Left renal cortex interstitium (tissue), 4 donors: ENCODE measurements around the gene NELL1. TPM values are rescaled to one million over a fixed set of nuclear protein-coding genes. Genes with fewer than 3 reads are reported as not detected.

Experiments used
- DNase-seq, 4 donors: peaks; one replicate each; pipeline ENCODE4 v3.0.0-alpha.2; 2013; ENCODE audit warnings: low read depth in 4 of 4, low spot score in 2 of 4, missing footprints in 1 of 4
- polyA plus RNA-seq, 4 donors: library from polyadenylated mRNA; unstranded; fragments of 120-200 nt; gene quantifications; one replicate each; pipeline ENCODE4 v1.2.1, GENCODE V29; 2013; ENCODE audit not compliant: insufficient read length in 4 of 4

Gene NELL1
- polyA plus RNA-seq, 4 donors = 1.5 to 4.4 (median 2.6) TPM

- DNase-seq = no peak
Observed at GRCh38 chr11:21289686-21290085, 620.3 kb downstream of the NELL1 start.

- DNase-seq = no peak
Observed at GRCh38 chr11:21295508-21295907, 626.1 kb downstream of the NELL1 start.

- no peak for DNase-seq
Observed at GRCh38 chr11:21301981-21302380, 632.6 kb downstream of the NELL1 start.

- no peak for DNase-seq
Observed at GRCh38 chr11:21306739-21307358, 637.5 kb downstream of the NELL1 start.

- no peak for DNase-seq
Observed at GRCh38 chr11:21307874-21308273, 638.5 kb downstream of the NELL1 start.

GRCh38 chr11:21316591-21316990 lies 647.2 kb downstream of the NELL1 start:
- no peak for DNase-seq

- DNase-seq = no peak
Observed at GRCh38 chr11:21321072-21321471, 651.7 kb downstream of the NELL1 start.

GRCh38 chr11:21321530-21321929 lies 652.1 kb downstream of the NELL1 start:
- no peak for DNase-seq

- no peak for DNase-seq
Observed at GRCh38 chr11:21323617-21324016, 654.2 kb downstream of the NELL1 start.

- DNase-seq = no peak
Observed at GRCh38 chr11:21343204-21343603, 673.8 kb downstream of the NELL1 start.

- no peak for DNase-seq
Observed at GRCh38 chr11:21346361-21346760, 677.0 kb downstream of the NELL1 start.

GRCh38 chr11:21350613-21351012 lies 681.2 kb downstream of the NELL1 start:
- no peak for DNase-seq

- DNase-seq = no peak
Observed at GRCh38 chr11:21353425-21353824, 684.0 kb downstream of the NELL1 start.

- peak in 1 of 4 donors; percentile 1 for DNase-seq
Observed at GRCh38 chr11:21364866-21365624, 695.7 kb downstream of the NELL1 start.

- no peak for DNase-seq
Observed at GRCh38 chr11:21369947-21370346, 700.6 kb downstream of the NELL1 start.

GRCh38 chr11:21371044-21371443 lies 701.7 kb downstream of the NELL1 start:
- DNase-seq = no peak

- DNase-seq = no peak
Observed at GRCh38 chr11:21372672-21373071, 703.3 kb downstream of the NELL1 start.

GRCh38 chr11:21374376-21374775 lies 705.0 kb downstream of the NELL1 start:
- DNase-seq = no peak

- DNase-seq = no peak
Observed at GRCh38 chr11:21385669-21386440, 716.5 kb downstream of the NELL1 start.

- no peak for DNase-seq
Observed at GRCh38 chr11:21390430-21390829, 721.0 kb downstream of the NELL1 start.

- DNase-seq = no peak
Observed at GRCh38 chr11:21396342-21397008, 727.1 kb downstream of the NELL1 start.
